Fibroblast of the aortic adventitia (primary cell): ENCODE data around the gene THUMPD3. TPM values are rescaled to one million over a fixed set of nuclear protein-coding genes. Genes with fewer than 3 reads are reported as not detected.

Source experiments
- DNase-seq: peaks from one replicate; pipeline ENCODE4 v3.0.0-alpha.2; 2010; ENCODE audit warnings: low read depth
- H3K4me3 ChIP-seq: 2 replicates; pipeline ENCODE4 v1.5.1; 2011; ENCODE audit warnings: low read depth, mild to moderate bottlenecking, control low read depth, low read length, moderate library complexity
- total RNA-seq: library from RNA; depleted of rRNA; stranded (reverse); fragments of >200 nt; gene quantifications from 2 replicates; pipeline ENCODE4 v1.2.3, GENCODE V29; 2012; ENCODE audit warnings: low replicate concordance
- TF ChIP-seq, protein P1 (sequence below): IDR thresholded peaks from 2 replicates; pipeline ENCODE4 v1.5.1; 2011; ENCODE audit warnings: mild to moderate bottlenecking, low read length, control low read depth, inconsistent platforms; ENCODE audit not compliant: insufficient read depth

Gene THUMPD3
- total RNA-seq, 1 donor = 48.3 TPM

DNA sequence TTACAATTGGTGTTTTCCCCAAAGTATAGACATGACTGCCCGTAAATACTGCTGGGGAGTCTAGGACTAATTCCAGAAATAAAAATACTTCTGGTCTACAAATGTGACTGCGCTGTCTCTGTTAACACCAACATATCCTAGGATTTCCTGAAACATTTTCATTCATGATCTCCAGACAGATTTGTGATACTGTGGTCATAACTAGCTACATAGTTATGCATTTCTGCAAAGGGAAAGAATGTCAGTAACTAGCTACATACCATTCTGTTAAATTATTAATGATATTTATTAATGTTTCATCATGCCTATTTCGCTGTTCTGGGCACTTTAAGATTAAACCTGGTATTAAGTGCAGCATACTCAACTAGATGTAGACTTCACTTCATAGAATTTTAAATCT is 67.9 kb downstream of the THUMPD3 start:
- TF ChIP-seq, protein P1, sequence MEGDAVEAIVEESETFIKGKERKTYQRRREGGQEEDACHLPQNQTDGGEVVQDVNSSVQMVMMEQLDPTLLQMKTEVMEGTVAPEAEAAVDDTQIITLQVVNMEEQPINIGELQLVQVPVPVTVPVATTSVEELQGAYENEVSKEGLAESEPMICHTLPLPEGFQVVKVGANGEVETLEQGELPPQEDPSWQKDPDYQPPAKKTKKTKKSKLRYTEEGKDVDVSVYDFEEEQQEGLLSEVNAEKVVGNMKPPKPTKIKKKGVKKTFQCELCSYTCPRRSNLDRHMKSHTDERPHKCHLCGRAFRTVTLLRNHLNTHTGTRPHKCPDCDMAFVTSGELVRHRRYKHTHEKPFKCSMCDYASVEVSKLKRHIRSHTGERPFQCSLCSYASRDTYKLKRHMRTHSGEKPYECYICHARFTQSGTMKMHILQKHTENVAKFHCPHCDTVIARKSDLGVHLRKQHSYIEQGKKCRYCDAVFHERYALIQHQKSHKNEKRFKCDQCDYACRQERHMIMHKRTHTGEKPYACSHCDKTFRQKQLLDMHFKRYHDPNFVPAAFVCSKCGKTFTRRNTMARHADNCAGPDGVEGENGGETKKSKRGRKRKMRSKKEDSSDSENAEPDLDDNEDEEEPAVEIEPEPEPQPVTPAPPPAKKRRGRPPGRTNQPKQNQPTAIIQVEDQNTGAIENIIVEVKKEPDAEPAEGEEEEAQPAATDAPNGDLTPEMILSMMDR = no peak
- H3K4me3 ChIP-seq = no peak overlapping the region
- DNase-seq = no peak

DNA sequence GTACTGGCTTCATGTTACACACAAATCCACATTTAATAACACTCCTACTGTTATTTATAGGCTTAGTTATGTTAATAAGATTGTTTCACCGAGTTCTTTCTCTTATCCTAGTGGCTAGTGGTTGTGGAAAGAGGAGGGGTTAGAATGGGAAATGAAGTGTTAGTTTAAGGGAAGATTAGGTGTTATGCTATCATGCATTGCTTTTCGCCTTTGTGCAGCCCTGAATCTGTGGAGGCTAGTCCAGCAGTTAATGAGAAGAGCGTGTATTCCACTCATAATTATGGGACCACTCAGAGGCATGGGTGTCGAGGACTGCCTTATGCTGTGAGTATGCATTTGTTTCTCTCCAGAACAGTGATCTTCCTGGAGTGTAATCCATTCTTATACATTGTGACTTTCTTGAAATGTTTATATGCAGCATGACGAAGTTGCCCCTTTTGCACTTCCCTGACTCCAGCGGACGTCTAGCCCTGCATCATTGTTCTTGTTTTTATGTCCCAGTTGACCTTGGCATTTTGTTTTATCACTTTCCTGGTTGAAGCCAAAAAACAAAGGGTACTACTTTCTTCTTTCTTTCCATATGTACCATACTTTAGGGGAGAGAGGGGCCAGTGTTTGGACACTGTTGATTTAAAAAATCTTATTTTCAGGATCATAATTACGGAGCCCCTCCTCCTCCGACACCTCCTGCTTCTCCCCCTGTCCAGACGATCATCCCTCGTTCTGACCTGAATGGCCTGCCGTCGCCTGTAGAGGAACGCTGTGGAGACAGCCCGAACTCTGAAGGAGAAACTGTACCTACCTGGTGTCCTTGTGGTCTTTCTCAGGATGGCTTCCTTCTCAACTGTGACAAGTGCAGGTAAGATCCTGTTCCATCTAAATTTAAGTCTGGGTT is 71.0 kb downstream of the THUMPD3 start:
- H3K4me3 ChIP-seq = no peak overlapping the region
- no peak for DNase-seq
- TF ChIP-seq, protein P1 = no peak

DNA sequence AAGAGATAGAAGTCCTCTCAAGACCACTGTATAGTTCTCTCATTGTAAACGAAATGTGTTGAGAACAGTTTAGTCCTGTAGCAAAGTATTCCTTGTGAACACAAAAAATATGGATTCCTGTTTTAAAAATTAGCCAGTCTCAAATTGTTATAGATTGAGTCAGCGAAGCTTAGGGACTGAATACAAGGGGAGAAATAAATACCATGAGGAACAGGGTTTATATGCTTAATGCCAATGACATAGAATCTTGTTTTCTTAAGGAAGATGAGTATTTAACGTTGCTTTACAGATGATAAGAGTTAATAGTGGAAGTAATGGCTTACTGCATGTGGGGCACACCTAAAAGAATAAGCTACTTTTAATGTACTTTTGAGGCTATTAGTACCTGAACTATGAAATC is 72.5 kb downstream of the THUMPD3 start:
- no peak overlapping the region for H3K4me3 ChIP-seq
- no peak for DNase-seq
- TF ChIP-seq, protein P1 = no peak

Other genes with a start within 250 kb of the THUMPD3 start
- gene SRGAP3, start 113.4 kb upstream of the THUMPD3 start, total RNA-seq = 4.6 and 6.1 TPM in 2 replicates
- gene SETD5, start 34.6 kb downstream of the THUMPD3 start, total RNA-seq = 62.1 and 80.2 TPM in 2 replicates
- not detected in 2 replicates for gene LHFPL4, start 190.8 kb downstream of the THUMPD3 start, total RNA-seq